GM21423 (cell line): ENCODE measurements around the gene PUS3.

Experiments used
- ATAC-seq: cut with Tn5 transposase; IDR thresholded peaks from one replicate; pipeline ENCODE4 v1.9.1; 2021; ENCODE audit warnings: mild to moderate bottlenecking, moderate library complexity; ENCODE audit not compliant: unreplicated experiment

Gene PUS3

GRCh38 chr11:125941619-125942611 is 38.9 kb upstream of the PUS3 start:
- ATAC-seq = no peak

GRCh38 chr11:125941267-125941618 is 38.2 kb upstream of the PUS3 start:
- ATAC-seq = no peak

DNA sequence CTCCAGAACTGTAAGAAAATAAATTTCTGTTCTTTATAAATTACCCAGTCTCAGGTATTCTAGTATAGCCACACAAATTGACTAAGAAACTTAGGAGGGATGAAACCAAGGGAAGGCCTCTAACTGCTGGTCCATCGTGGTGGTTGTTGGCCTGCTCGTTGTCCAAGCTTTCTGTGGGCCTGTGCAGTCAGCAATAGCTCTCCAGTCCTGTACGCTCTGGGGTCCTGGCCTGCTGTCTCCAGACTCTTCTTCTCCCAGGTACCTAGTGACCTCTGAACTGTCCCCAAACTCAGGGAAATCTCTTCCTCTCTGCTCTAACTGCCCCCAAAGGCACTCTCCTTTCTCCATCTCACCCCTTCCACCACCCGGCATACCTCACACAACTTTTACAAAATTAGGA is 37.1 kb upstream of the PUS3 start:
- no peak for ATAC-seq

DNA sequence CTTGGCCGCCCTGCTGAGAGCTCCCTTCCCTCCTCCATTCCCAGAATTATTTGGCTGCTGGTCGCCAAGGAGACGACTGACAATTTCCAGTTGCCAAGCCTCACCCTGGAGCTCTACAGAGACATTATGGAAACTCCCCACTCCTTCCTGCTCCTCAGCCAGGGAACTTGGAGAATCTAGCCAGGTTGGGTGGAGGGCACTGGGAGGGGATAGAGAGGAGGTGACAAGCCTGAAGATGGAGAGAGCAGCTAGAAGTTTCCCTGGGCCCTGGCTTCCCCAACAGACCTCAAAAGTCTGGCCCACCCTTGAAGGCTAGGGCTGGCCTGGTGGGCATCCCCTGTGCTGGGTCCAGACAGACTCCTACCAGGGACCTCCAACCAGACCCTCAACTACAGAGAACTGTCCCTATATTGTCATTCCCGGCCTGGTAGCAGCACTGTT is 36.1 kb upstream of the PUS3 start:
- no peak for ATAC-seq

- no peak for ATAC-seq
Observed at GRCh38 chr11:125938418-125938817, 35.4 kb upstream of the PUS3 start.

DNA sequence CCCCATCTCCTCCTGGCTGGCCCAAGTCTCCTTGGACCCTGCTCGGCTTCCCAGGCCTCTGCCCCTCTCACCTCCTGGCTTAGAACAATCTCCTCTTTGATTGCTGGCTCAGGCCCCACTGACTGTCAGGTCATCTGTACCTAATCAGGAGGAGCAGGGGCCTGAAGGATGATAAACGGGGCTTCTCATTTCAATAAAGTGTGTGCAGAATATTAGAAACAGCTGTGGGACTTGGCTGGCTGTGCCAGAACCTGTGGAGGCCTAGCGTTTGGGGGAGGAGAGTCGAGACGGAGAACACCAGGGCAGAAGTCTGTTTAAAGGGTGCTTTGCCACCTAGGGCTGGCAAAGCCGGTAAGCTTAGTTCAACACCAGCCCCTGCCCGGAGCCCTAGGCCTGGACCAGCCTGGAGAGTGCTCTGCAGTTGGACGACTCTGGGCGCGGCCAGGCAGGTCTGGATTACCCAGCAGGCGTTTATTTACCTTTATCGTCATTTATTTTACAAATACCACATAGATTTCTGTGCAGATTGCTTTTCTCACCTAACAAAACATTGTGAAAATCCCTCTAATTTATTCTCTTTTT is 32.7 kb upstream of the PUS3 start:
- no peak for ATAC-seq

DNA sequence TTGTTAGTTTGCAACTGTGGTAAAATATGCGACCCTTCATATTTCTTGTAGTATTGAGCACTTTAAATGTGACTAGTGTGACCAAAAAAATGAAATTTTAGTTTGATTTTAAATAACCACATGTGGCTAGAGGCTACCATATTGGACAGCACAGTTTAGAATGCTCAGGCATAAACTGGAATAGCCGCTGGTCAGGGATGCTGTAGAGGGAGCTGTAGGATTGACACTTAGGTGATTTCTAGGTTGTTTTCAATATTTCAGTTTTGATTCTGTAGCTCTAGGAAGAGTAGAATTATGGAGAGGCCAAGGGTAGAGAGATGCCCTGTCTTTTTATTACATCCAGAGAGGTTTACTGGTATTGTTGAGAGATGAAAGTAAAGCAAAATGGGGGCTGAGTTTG is 32.0 kb upstream of the PUS3 start:
- no peak for ATAC-seq

- no peak for ATAC-seq
Observed at GRCh38 chr11:125934473-125934872, 31.5 kb upstream of the PUS3 start.

DNA sequence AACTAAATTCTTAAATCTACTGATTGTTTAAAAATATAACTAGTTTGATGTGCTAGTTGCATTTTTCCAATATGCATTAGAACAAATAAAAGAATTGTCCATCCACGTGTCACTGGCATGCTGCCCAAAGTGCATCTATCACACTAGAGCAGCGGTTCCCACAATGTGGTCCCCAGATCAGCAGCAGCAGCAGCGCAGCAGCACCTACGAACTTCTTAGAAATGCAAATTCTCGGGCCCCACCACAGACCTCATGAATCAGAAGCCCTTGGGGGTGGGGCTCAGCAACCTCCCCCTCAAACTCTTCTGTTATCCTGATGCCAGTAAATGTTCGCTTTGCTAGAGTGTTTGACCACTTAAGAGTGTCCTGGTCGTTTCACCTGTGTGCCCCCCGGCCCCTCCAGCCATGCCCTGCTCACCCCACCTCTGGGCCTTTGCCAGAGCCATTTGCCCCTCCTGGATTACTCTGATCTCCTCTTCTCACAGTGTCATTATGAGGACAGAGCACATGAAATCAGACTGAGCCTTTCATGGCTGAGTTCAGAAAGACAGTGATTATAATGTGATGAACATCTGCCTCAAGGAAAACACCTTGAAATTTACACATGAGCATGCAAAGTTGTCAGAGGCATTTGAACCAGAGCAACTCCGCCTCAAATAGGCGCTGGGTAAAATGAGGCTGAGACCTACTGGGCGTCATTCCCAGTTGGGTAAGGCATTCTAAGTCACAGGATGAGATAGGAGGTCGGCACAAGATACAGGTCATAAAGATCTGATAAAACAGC is 30.2 kb upstream of the PUS3 start:
- no peak for ATAC-seq

- no peak for ATAC-seq
Observed at GRCh38 chr11:125932301-125932700, 29.3 kb upstream of the PUS3 start.

GRCh38 chr11:125931668-125932067 is 28.7 kb upstream of the PUS3 start:
- no peak for ATAC-seq

DNA sequence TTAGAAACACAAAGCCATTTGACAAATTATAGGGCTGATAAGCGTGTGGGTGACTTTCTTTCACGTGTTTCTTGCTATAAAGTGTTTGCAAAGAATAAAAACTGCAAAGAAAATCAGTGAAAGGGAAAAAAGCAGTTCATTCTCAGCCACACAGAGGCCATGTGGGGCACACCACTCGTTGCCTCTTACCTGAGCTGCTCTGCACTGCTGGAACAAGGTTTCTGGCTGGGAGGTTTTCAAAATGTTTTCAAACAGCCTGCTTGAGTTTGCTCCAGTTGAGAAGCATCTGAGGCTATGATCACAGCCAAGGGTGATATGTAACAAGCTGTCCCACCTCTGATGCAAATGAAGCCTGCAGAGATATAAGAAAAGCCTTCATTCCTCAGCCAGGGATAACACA is 28.1 kb upstream of the PUS3 start:
- no peak for ATAC-seq

DNA sequence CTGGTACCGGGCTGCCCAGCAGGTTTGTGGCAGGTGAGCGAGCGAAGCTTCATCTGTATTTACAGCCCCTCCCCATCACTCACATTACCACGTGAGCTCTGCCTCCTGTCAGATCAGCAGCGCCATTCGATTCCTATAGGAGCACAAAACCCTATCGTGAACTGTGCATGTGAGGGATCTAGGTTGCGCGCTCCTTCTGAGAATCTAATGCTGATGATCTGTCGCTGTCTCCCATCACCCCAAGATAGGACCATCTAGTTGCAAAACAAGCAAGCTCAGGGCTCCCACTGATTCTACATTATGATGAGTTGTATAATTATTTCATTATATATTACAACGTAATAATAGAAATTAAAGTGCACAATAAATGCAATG is 27.1 kb upstream of the PUS3 start:
- no peak for ATAC-seq

DNA sequence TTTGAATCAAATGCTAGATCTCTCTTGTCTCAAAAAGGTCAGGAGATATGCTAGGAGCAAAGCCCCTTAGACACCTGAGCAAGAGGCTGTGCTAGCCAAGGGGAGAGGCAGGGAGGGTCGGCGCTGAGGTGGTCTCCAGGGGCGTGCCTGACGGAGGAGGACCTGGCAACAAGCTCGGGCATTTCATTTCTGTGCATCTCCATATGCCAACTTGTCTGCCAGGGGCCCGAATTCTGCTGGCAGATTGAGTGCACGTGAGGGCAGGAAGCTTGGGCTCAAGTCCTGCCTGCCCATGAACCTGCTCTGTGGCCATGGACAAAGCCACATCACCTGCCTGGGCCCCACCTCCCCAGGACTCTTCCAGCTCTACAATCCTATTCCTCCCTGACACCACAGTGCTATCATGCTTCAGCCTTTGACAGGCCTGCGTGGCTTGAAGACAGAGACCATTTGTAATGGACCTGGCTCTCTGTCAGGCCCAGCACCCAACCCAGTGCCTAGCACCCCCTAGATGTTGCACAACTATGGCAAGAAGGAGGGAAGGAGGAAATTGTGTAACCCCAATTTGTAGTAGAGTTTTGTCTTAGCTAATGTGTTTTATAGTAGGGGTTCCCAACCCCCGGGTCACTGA is 26.6 kb upstream of the PUS3 start:
- no peak for ATAC-seq

DNA sequence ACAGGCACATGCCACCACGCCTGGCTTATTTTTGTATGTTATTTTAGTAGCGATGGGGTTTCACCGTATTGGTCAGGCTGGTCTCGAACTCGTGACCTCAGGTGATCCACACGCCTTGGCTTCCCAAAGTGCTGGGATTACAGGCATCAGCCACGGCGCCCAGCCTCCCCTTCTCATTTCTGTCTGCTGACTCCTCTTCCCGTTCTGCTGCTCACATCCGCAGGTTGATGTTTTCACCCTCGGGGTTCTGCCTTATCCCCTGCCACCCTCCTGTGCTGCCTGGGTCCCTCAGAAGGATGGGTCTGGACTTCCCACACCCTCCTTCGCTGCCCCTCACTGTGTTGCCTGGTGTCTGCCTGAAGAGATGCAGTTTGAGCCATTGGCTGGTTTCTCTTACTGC is 23.7 kb upstream of the PUS3 start:
- no peak for ATAC-seq

- no peak for ATAC-seq
Observed at GRCh38 chr11:125925804-125926203, 22.8 kb upstream of the PUS3 start.

- no peak for ATAC-seq
Observed at GRCh38 chr11:125925247-125925740, 22.3 kb upstream of the PUS3 start.

DNA sequence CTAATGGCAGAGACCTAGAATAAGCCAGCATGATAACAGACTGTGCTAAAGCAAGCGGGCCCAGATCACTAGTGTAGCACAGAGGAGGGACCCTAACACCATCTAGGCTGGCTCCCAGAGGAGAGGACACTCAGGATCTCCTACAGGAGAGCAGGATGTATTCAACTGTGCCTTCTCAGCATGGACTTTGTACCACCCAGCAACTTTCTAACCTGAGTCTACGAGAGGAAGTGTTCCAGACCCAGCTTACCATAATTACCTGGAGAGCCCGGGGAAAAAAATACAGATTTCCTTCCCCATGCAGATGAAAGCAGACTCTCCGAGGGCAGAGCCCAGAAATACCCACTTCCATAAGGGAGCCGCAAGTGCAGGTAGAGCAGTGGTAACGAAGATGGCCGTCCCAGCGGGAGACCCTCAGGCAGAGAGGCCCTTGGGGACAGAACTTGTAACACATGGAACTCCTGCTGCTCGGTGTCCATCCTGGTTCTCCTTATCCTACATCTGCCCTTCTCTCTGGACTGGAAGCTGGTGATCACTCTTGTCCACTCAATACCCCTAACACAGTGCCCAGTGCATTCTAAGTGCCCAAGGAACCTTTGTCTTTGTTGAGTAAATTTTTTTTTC is 21.5 kb upstream of the PUS3 start:
- no peak for ATAC-seq

GRCh38 chr11:125923633-125924032 is 20.6 kb upstream of the PUS3 start:
- no peak for ATAC-seq

- ATAC-seq = peak; percentile 78
Observed at GRCh38 chr11:125923012-125923579, 20.1 kb upstream of the PUS3 start.
